Stimulated activated CD4-positive, alpha-beta T cell treated with anti-CD3 and anti-CD28 coated beads, Interleukin-4, amount 100 ng/mL, for 48 hours (primary cell): ENCODE data around the gene SMIM35.

Experiments
- DNase-seq, 2 donors: peaks; one replicate each; pipeline ENCODE4 v3.0.0-alpha.2; 2020; ENCODE audit warnings: low read depth in 2 of 2

SMIM35 gene

DNA sequence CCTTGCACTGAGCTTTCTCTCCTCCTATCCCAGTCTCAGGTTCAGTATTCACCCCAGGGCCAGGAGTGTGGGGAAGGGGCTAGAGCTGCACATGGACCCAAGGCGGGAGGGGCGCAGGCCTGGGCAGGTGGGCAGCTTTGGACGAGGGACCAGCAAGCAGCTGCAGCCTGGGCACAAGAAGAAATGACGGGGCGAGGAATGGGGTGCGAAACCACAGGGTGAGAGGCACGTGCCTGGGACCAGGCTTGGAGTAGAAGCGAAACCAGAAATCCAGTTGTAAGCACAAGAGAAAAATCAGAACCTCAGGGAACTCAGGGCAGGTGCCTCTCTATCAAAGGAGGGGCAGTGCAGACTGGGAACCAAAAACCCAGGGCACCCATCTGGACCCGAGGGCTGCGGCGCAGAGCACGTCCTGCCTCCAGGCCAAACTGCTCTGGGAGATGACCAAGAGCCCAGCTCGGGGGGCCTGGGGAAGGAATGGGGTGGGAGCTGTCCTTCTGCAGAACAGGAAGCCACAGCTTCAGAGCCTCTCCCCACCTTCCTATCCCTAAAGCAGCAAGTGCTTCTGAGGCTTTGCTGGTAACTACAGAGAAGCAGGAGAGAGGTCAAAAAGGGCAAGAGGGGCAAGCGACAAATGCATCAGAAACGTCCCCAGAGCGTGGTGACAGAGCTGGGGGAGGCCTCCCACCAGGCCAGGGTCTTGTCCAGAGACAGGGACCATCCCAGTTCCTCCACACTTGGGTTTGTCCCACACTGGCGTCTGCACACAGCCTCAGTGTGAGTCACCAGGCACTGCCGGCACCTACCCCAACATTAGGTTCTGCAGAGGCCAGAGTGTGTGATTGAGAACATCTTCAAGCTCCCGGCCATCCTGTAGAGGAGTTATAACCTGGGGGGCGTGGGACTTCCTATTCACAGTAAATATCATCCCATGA lies 28.2 kb downstream of the SMIM35 start:
- DNase-seq, result no peak

DNA sequence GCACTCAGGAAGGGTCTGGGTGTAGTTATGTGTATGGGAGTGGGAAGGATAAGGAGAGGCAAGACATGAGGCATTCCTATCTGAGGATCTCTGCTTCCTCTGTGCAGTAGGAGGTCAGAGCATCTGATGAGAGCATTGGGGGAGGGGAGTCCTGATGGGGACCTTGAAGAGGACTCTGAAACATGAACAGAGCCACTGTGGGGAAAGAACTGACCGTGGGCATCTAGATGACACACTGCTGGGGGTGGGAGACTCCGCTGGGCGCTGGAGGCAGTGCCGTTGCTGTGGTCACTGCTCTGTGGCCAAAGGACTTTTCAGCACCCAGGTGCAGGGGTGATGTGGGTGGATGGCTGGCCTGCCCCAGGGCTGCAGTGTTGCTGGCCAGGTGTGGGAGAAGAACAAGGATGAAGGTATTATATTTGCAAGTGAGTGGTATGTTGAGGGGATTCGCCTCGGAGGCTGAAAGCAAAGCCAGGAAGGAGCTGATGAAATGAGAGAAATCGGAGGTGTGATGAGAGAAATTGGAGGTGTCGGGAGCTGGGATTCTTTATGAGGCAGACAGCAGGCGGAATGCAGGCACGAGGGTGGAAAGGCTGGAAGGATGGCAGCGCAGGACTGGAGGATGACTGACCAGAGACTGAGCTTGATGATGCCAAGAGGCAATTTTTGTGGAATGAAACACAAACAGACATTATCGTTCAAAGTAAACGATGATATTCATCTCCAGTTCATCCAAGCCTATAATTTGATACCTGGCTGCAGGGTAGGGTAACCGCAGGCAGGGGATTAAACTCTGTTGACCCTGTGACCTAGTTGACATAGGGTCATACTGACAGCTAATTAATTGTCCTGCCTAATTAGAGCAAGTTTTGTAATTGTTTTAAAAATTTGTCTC lies 29.3 kb downstream of the SMIM35 start:
- no peak for DNase-seq

DNA sequence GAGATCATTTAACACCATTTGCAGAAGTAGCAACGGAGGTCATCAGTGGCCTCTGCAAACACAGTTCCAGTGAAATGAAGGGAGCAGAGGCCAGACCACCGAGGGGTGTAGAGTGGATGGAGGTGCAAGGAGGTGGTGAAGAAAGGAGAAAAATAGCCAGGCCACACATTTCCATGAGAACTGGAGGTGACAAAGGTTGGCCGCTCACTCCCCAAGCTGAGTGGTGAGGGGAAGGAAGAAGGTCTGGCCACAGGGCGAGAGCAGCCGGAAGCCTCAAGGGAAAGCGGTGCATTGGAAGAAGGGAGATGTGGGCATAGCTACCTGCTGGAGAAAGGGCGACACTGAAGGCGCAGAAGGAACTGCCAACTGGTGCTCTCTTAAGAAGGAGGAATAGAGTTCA lies 30.0 kb downstream of the SMIM35 start:
- DNase-seq, result no peak

DNA sequence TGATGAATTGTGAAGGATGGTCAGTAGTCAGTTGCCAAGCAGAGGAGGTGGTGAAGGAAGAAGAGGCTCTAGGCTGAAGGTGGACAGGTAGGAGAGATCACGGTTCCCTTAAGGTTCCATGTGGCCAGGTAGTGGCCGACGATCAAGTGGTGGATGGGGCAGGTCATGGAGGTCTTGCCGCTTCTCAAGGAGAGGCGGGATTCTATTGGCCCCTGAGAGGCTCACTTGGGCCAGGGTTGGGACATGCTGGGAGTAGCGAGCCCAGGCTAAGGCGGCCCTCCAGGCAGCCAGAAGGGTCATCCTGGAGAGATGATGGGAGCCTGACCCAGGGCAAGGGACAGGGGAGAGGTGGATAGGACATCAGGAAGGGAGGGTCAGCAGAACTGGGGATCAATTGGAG lies 30.8 kb downstream of the SMIM35 start:
- DNase-seq, result no peak

DNA sequence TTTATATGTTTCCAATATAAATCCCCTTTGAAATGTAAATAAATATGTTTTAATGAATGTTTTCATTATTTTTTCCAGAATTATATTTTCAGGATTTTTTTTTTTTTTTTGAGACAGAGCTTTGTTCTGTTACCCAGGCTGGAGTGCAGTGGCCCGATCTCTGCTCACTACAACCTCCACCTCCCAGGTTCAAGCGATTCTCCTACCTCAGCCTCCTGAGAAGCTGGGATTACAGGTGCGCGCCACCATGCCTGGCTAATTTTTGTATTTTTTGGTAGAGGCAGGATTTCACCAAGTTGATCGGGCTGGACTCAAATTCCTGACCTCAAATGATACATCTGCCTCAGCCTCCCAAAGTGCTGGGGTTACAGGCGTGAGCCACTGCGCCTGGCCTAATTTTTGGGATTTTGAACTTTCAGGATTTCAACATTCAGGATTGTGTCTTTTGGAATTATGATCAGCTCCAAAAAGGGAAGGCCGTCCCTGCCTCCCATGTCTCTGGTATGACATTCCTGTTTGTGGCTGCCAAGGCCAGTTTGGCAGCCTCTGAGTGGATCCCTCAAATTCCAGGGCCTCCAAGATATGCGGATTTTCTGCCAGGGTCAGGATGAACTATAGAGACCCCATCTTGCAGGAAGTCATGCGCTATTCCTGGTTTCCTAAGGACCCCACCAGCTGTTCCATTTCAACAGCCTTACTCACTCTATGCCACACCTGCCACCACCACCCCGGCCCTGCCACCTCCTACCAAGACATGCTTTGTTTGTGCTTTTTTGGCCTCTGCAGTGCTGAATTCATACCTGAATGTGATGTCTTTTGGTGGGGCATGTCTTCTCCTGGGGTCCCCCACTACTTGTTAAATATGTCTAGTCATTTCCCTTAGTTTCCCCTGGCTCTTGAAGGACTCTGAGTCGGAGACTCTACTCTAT lies 31.8 kb downstream of the SMIM35 start:
- no peak for DNase-seq

DNA sequence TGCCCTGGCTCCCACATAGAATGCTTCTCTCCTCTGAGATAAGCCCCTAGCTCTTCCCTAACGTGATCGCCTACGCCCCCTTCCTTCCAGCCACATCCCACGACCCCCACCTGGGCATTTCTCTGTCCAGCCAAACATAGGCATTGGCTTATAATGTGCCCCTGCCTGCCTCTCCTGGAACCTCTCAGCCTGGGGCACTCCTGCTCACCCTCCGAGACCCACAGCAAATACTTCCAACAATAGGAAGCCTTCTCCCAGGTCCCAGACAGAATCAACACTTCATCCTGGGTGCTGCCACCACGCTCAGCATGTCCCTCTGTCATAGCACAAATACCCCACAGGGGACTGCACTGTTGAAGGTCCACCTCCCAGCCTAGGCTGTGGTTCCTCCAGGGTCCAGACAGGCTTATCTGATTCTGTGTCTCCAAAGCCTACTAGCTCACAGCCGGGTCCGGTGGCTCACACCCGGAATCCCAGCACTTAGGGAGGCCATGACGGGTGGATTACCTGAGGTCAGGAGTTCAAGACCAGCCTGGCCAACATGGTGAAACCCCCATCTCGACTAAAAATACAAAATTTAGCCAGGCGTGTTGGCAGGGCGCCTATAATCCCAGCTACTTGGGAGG lies 34.1 kb downstream of the SMIM35 start:
- DNase-seq, result no peak

DNA sequence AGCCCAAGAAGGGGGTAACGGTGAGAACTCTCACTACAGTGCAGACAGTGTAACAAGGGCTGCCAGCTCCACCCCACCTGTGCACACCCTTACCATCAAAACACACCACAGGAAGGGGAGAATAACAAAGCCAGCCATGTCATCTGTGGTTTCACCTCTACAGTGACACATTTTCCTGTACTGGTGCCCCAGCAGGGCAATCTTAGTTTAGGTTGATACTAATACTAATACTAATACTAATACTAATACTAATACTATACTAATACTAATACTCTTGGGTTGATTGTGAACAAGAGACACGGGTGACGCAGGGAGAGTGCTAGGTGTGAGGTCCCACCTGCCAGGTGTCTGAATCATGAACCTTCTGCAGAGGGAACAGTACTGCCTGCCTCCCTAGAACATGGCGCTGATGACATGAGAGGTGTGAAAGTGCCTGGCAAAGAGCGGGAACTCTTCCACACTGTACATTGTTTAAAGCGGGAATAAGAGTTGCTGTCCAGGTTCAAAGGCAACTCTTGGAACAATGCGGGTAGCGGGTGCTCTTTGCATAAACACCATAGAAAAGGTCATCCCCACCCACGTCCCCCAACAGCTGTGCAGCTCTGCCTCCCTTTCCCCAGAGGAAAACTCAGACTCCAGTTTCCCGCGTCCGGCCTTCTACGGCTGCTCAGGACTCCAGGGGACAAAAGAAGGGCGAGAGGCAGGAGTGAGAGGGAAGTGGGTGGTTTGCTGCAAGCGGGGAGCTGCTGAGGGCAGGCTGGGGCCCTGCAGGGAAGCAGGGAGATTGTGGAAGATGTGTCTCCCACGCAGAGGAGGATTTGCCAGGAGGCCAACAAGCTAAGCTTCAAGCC lies 34.9 kb downstream of the SMIM35 start:
- peak in 1 of 2 donors; percentile 44 for DNase-seq

DNA sequence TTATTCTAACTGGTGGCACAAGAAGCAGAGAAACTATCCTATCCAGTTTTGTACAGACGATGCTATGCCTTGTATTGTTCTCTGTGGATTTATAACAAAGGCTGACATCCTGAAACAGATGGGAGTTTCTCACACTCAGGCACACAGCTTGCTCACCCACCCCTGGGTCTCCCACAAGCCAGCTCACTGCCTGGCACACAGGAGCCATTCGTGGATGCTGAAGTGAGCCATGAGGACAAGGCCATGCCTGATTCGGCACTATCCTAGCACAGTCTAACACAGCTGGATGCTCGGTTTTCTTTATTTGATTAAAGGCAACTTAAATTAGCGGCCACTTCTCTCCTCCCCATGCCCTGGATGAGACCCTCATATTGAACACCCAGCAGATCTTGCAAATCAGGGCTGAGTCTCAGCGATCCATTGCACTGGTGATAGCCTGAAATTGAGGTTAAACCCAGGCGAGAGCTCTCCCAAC lies 35.6 kb downstream of the SMIM35 start:
- DNase-seq, result no peak

DNA sequence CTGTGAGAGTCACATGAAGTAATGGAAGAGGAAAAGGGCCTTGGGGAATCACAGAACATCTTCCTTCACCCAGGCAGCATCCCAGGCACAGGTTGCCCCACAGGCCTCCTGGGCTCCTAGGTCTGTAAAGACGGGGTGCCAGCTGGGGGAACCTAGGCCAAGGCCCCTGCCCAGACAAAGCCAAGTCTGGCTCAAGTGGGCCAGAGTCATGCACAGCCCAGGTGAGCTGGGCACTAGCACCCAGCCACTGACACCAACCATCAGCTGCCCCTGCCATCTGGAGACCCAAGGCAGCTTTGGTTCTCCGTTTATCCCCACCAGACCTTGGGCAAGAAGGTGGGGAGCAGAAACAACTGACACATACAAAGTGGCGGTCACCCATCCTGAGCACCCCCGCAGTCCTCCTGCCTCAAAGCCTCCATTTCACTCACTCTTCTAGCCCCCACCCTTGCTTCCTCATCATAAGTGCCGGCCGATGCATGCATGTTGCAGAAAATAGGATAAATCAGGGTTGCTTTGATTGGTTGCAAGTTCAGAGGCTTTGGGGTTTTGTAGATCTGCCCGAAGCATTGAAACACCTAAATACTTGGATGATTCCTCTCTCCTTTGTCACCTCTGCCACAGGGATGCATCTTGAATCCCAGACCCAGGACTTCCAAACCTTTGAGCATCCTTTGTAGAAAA lies 36.4 kb downstream of the SMIM35 start:
- DNase-seq, result no peak

DNA sequence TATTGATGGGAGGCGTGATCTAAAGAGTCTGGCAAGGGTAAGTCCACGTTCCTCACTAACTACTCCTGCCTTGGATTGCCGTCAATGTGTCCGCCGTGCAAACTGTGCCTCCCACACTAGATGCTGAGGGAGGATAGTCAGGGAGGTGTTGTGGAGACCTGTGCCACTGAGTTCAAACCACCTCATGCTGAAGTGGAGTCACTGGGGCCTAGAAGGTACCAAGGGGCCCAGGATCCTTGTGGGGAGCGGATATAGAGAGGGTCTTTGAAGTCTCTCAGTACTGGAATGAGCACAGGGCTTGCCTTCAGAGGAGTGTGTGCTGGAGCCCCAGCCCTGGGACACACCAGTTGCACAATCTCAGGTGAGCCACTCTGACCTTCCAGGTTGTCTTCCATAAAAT lies 37.0 kb downstream of the SMIM35 start:
- DNase-seq, result no peak

DNA sequence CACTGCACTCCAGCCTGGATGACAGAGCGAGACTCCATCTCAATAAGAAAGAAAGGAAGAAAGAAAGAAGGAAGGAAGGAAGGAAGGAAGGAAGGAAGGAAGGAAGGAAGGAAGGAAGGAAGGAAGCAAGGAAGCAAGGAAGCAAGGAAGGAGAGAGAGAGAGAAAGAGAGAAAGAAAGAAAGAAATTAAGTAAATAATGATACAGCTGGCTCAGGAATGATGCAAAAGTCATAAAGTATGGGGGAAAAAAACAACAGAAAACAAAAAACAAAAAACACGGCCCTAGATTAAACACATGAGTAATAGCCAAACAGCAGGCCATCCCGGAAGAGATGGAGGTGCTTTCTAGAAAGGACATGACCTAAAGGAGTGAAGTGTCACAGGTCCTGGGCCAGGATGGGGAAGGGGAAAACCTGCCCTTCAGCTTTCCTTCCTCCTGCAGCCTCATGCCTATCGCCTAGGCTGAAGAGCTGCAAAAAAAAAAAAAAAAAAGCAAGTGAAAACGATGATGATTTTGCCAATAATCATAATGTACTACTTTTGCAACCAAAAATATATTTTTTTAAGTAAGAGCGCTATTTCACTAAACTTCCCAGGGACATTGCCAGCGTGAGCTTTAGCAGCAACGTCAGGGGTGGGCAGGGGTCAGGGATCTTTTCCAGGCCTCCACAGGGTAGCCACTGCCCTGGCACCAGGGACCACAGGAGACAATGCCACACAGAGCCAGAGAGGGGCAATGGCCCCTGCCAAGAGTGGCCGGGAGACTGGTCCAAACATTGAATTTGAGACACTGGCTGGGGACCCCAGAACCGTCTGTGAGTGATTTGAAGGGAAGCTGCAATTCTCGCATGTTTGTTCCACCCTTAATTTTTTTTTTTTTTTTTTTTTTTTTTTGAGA lies 38.0 kb downstream of the SMIM35 start:
- DNase-seq, result no peak

DNA sequence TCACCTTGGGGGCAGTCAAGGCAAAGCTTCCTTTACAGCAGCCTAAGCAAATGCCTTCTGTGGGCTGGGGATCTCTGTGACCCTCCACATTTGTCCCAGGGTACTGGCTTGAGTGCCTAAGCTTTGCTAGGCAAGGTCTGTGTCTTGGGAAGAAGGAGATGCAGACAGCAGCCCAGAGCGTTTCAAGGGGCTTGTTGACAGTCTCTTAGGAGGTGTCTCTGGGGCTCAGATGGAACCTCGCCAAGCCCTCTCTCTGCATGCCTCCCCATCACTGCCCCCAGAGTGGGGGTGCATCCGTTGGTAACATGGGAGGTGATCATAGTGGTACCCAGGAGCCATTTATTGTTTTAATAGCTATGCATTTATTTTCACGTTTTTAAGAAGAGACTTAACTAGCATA lies 39.0 kb downstream of the SMIM35 start:
- no peak for DNase-seq

DNA sequence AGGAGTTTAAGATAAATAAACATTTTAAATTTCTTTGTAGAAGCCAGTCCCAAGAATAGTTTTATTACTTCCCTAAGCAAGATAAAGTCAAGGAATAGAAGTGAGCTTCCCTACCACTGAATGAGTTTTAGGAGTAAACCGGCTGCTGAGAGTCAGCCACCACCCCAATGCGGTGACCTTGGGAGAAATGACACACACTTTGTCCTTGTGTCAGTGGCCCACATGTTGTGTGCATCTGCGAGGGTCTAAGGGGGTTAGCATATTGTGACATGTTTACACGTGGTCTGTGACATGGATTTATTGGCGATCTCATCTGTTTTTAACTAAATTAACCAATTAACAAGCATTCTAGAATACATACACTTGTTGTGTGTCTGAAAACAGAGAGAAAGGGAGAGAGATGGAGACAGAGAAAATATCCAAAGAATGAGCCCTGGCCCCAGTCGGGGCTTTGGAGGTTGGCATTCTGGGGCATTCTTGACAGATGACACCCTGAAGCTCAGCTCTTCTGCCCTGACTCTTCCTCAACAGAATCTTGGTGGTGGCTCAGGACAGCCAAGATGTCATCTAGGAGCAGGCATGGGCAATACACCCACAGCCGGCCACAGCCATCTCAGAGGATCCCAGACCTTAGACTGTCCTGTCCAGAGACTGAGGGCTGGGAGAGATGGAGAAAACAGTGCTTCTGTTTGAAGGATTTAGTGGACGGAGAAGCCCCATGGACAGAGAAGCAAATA lies 39.6 kb downstream of the SMIM35 start:
- no peak for DNase-seq

DNA sequence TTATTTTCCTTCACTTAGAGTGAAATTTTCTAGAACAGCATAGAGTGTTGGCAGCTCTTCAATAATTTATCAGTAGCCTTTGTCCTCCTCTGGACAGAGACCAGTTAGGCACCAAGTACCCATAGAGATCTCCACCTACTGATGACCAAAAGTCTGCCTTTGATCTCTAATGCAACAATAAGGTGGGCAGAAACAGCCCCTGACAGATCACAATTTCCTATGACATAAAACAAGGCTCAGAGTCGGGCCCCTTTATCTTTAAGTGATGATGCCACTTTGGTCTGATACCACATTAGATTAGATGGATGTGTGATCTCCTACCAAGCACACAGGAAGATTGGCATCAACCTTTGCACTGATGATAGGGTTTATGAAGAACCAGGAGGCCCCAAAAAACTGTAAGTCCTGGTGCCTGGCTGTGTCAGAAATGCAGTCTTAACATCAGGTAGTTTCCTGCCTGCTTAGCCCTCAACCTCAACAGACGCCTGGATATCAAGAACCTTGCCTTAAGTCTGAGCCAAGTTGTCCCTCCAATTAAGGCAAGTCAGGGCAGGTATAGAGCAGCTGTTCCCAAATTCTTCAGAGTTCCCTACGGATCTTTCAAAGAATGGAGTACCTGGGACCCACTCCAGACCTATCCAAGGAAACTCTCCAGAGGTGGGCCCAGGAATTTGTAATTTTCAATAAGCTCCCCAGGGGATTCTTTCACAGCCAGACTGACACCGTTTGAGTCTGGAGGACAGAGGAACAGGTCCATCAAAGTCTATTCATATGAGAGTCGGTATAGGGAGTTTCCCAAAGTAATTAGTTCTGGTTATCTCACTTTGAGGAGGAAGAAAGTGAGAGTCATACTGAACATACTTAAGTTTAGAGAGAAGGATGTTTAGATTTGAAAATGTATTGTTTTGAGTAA lies 40.5 kb downstream of the SMIM35 start:
- no peak for DNase-seq

DNA sequence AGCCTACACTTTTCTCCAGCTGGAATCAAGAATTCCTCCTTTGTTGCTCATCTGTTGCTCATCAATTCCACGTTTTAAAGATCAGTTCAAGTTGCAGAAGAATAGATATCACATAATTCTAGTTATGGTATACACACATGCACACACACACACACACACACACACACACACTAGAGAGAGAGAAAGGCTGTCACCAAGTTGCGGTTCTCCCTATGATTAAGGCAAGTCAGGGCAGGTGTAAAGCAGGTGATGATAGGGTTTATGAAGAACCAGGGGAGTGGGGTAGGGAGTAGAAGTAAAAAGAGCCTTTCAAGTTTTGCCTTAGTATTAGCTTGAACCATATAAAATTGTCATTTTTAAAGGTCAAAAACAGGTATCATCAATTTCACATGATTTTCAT lies 41.6 kb downstream of the SMIM35 start:
- no peak for DNase-seq

DNA sequence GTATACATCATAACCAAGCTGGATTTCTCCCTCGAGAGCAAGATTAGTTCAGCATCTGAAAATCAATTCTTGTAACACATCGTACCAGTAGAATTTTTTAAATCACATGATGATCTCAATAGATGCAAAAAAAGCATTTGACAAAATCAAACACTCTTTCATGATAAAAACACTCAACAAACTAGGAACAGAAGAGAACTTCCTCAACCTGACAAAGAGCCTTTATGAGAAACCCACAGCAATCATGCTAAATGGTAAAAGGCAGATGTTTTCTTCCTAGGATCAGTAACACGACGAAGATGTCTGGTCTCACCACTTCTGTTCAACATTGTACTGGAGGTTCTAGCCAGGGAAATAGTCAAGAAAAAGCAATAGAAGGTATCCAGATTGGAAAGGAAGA lies 44.0 kb downstream of the SMIM35 start:
- DNase-seq, result no peak

DNA sequence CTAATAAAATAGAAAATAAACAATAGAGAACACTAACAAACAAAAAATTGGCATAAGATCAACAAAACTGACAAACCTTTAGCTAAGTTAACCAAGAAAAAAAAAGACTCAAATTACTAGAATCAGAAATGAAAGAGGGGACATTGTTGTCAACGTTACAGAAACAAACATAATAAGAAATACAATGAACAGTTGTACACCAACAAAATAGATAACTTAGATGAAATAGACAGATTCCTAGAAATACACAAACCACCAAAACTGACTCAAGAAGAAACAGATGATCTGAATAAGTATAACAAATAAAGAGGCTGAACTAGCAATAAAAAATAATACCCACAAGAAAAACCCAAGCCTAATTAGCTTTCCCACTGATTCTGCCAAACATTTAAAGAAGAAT lies 44.6 kb downstream of the SMIM35 start:
- no peak for DNase-seq
